Vagina (tissue), 2 donors: ENCODE measurements around the gene PPARA.

ENCODE experiments used
- POLR2A ChIP-seq, 2 donors: fragments of 450-650 bp; IDR thresholded peaks; one replicate each; pipeline ENCODE4 v1.6.1; 2017; ENCODE audit warnings: antibody characterized with exemption in 2 of 2, mild to moderate bottlenecking in 2 of 2, moderate library complexity in 2 of 2
- POLR2AphosphoS5 ChIP-seq, 2 donors: sonication (generic); formaldehyde crosslinking; IDR thresholded peaks; one replicate each; pipeline ENCODE4 v1.9.0; 2017; ENCODE audit warnings: antibody characterized with exemption in 2 of 2, mild to moderate bottlenecking in 2 of 2, low read depth in 1 of 2; ENCODE audit not compliant: insufficient read depth in 1 of 2

DNA sequence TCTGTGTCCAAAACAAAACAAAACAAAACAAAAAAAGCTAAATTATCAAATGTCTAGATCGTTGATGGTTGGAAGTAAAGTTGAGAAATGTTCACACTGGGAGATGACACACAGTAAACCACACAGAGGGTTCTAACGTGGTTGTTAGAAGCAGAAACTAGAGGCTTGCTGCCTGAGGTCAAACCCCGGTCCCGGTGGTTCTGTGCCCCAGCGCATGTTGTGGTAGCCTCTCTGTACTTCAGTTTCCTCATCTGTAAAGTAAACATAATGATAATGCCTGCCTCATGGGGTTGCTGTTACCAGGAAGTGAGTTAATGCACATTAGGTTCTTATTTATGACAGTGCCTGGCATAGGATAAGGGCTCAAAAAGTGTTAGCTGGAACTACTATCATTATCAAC lies 33.4 kb downstream of the PPARA start:
- TF ChIP-seq POLR2A (IDR thresholded peaks at IDR 0.05) (no peak), POLR2AphosphoS5 (IDR thresholded peaks at IDR 0.05; ENCODE audit: insufficient read depth in 1 of 2, low read depth in 1 of 2) (no peak)
